ENCODE data around the gene EPM2A.

EPM2A gene

DNA sequence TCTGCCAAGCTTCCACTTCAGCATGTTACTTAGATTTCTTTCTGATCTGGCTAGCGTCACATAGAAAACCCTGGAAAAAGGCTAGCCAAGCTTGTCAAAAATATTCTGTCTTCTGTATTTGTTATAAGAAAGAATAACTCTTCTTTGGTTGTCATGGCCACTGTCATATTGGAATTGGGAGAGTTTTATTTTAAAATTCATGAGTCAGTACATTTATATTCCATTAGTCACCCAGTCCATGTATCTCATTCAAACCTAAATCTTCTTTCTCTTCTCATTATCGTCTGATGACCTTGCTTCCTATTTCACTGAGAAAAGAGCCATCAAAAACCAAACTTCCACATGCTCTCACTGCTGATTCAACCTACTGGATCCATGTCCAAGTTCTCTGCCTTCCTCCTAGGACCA, 65.7 kb downstream of the EPM2A start:
- DNase-seq = no peak

DNA sequence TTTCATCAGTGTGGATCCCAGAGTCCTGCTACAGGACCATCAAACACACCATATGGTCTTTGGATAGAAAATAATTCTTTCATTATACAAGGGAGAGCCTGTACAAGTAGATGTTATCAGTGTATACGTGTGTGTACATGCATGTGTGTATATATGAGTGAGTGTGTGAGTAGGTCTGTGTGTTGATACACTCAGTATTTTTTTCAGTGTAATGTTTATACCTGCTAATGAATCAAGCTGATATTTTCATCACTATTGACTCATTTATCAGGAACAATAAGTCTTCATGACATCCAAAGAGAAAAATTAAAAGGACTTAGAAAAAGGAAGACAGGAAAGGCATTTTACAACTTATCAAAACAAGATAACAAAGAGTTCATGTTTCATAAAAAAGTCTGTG, 66.5 kb downstream of the EPM2A start:
- DNase-seq = peak; percentile 24

DNA sequence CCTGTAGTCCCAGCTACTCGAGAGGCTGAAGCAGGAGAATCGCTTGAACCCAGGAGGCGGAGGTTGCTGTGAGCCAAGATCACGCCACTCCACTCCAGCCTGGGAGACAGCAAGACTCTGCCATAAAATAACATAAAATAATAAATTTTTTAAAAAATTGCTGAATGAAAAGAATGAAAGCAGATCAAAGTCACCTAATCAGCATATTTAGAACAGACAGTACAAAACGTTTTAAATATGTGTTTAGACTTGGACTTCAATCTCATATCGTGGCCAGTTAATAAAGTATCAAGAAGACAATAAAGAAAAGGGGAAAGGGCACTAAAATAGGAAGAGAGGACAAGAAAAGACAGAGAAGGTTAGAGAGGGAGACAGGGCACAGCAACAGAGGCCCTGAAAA, 74.6 kb downstream of the EPM2A start:
- no peak for DNase-seq

DNA sequence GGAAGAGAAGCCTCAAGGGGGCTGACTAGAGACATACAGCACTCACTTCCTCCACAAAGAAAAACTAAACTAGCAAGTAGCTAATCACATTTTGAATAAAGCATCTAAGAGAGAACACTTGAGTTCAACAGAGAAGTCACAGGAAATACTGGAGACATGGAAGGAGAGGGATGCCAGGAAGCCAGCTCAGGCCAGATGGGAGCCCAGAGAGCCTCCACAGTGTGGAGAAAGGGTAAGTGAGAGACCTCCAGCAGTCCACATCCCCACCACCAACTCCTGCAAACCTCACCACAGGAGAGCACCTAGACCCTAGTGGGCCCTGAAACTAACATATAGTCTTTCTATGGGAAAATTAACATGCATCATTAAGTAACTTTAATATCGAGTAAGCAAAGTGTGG, 79.2 kb downstream of the EPM2A start:
- DNase-seq = no peak

DNA sequence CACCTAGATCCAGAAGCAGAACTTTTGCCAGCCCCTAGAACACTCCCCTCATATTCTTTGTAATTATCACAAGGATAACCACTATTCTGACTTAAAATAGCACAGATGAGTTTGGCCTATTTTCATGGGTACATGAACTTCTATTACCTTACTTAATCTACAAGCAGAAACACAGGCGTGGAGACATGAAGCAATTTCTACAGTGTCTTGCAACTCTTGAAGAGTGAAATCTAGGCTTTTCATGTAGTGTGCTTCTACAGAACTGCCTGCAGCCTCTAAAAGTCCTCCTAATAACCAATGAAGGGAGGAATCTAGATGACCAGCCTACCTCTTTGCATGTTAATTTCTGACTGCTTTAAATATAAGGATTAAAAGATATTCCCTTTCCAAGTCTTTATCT, 82.7 kb downstream of the EPM2A start:
- DNase-seq = no peak

DNA sequence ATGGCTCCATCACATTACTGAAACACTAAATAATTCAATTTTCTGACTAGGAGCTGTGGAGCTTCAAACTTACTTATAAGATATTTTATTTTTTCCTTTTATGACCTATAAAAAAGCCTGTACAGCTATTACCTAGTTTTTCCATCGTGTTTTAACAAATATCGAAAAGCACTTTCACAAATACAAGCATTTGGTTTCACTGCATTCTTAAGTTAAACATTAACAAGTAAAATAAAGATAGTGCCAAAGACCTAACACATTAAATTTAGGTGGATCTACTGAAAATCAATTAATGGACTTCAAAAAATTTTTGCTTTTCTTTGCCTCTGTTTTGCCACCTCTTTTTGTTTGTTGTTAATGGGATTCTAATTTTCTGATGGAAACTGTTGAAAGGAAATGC, 83.3 kb downstream of the EPM2A start:
- DNase-seq = no peak

DNA sequence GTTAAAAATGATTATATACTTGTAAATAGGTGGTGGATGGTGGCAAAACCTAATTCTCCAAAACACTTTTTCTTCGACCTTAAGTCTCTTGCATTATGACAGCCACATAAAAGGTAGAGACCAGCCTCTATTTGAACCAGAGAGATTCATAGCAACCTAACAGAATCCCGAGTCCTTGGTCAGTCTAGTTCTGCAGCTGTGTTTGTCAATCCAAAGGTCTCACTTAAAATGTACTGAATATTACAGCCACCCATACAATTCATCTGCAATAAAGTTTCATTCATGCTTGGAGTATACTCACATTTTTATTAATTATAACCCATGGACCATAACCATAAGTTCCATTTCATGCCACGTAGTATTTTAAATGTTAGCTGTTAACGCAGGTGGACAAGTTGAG, 87.2 kb downstream of the EPM2A start:
- DNase-seq = no peak

DNA sequence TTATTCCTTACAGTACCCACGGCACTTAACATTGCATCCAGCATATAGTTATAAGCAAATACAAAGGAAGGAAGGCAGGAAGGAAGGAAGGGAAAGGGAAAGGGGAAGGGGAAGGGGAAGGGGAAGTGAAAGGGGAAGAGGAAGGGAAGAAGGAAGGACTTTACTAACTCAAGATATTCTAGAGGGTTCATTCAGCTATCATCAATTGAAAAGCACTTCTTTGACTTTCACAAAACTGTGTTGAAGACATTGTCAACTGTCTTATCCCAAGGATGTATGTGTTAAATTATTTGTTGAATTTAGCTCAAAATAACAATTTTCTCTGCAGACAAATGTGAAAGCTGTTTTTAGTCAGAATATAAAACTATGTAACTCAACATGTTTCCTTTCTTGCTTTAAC, 87.7 kb downstream of the EPM2A start:
- no peak for DNase-seq

DNA sequence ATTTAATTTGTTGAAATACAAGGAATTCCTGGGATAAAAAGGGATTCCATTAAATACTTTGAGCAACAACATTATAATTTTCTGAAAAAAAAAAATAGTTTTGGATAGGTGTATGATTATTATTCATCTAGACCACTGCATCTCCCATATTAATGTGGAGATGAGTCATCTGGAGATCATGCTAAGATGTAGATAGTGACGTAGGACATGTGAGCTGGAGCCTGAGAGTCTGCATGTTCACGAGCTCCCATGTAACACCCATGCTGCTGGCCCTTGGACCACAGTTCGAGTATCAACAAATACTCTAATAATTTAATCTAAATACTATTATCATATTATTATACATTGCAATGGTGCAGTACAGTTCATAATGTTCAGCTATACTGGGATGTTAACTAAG, 91.6 kb downstream of the EPM2A start:
- DNase-seq = no peak

DNA sequence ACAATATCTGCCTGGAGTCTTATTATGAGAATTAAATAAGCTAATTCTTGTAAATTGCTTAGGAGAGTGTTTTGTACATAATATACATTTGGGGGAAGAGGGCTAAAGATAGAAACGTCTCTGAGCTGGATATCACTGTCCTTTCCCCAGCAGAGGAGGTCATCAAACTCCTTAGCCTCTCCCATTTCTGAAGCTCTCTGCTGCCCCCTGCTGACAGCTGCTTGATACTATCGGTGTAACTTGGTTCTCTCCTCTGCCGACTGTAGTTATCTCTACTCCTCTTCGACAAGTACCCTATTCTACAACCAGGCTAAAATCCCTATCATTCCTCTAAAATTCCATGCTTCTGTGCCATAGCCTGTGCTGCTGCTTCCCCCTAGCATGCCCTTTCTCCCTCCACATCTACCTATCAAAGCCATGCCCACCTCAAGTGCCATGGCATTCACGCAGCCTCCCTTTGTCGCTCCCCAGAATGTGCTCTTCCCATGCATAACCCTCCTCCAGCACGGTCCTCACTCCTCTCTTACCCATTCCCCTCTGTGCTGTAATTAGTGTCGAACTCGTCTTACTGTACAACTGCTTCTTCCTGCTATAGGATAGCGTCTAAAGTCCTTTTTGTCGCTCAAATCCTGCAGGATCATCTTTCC, 101.2 kb downstream of the EPM2A start:
- DNase-seq = no peak

DNA sequence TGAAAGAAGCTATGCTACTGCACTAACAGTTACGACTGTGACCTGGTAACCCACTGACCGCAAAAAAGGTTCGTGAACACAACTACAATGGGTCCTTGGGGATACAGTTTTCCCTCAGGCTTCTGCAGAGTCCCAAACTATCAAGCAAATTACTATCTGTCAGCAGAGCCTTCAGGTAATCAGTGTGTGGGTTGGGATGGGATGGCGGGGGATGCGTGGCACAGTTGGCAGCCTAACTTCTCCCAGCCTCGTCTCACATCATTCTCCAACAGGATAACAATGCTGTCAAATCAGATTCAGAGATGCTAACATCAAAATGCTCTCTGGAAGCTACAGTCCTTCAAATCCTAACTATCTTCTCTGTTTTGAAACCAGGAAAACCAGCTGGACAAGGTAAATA, 102.3 kb downstream of the EPM2A start:
- DNase-seq = no peak

DNA sequence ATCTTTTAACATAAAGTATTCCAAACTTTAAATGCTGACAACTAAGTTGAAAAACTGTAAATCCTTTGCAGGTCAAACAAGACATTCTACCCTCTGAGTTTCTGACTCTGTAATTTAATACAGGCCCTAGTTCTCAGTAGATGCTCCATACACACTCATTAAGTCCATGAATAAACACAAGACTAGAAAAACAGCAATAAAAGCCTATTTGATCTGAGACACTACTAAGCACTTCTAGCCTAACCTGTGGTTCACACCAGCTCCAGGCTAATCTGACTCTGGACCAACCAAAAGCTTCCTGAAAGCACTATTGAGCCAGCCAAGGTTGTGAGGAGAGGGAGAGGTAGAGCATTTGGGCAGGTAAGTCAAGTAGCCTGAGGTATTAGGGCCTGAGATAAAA, 103.9 kb downstream of the EPM2A start:
- no peak for DNase-seq

DNA sequence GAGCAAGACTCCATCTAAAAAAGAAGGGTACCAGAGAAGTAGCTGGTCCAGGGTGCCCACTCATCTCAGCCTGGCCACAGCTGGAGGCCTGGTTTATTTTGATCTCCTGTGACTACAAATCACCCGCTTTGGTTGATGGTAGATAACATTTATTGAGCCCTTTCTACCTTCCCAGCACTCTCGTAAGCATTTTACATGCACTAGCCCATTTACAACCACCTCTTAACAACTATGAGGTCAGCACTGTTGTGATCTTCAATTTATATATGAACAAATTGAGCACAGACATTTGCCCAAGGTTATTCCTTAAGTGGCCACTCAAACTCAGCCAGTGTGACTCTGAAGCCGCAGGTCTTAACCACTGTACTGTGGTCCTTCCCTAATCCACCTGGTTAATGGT, 104.7 kb downstream of the EPM2A start:
- DNase-seq = no peak

DNA sequence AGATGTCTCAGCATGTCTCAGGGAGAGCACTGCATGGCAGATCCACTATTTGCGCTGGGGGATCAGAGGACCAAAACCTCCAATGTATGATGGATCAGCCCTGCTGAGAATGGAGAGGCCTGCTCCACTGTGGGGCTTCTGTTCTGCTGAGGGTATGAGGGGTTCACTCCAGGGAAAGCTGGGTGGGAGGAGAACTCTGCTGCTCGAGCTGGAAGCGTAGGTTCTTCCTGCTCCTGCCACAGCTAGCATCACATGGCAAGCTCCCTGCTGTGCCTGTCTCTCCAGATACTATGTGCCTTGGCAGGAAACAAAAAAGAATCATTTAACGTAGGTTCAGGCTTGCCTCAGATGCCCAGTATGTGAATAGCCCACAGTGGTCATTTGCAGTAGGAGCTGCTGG, 105.8 kb downstream of the EPM2A start:
- DNase-seq = no peak

DNA sequence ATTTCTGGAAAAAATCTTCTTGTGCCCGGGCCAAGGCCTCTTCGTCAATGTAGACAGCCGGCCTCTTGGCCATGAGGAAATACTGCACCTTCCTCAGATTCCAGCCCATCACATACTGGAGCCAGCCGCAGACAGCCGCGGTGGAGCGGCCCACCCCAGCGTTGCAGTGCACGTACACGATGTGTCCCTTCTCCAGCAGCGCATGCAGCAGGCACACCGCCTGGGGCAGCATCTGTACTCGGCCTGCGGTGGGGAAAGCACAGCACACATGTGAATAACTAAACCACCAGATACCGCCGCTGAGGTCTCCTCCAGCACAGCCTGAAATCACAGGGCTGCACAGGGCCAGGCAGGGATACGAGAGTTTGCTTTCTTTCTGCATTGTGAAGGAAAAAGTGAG, 107.9 kb downstream of the EPM2A start:
- DNase-seq = no peak

DNA sequence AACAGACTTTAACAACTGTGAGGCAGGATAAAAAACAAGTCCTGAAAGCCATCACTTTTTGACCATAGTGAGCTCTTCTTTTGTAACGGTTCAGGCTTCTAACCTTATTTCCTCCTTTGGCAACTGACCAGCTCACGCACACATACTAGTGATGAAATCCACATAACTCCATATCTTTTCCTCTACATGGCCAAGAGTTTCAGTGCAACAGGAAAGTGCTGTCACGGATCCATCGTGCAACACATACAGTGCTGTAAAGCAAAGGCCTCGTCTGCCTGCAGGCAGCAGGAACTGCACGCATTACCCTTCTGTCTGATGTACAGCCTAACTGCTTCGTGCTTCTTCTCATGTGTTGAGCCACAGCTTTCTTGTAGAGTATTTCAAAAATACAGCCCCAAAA, 108.5 kb downstream of the EPM2A start:
- no peak for DNase-seq

DNA sequence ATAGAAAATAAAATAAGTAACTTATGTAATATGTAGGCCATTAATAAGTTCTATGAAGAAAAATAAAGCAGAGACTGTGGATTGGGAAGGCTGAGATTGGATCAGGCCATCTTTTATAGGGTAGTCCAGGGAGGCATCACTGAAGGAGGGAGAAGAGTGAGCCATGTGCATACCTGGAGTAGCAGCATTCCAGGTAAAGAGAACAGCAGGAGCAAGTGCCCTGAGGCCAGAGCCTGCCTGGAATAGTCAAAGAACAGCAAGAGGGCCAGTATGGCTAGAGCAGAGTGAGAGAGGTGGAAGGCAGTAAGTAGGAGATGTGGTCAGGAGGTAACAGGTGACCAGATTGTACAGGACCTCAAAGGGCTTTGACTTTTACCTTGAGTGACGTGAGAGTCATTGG, 112.1 kb downstream of the EPM2A start:
- no peak for DNase-seq

DNA sequence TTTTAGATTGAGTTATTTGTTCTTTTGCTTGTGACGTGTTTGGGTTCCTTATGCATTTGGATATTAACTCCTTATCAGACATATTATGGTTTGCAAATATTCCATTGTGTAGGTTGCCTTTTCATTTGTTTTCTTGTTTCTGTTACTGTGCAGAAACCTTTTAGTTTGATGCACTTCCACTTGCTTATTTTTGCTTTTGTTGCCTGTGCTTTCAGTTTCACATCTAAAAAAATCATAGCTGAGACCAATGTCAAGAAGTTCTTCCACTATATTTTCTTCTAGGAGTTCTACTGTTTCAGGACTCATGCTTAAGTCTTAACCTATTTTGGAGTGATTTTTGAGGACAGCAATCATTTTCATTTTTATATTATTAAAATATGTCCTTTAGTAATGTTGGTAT, 113.5 kb downstream of the EPM2A start:
- DNase-seq = no peak

DNA sequence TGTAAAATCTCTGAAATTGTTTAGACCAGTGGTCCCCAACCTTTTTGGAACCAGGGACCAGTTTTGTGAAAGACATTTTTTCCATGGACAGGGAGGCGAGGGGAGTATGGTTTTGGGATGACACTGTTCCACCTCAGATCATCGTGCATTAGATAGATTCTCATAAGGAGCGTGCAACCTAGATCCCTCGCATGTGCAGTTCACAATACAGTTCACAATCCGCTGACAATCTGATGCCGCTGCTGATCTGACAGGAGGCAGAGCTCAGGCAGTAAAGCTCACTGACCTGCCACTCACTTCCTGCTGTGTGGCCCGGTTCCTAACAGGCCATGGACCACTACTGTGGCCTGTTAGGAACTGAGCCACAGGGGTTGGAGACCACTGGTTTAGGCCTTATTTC, 115.2 kb downstream of the EPM2A start:
- no peak for DNase-seq

DNA sequence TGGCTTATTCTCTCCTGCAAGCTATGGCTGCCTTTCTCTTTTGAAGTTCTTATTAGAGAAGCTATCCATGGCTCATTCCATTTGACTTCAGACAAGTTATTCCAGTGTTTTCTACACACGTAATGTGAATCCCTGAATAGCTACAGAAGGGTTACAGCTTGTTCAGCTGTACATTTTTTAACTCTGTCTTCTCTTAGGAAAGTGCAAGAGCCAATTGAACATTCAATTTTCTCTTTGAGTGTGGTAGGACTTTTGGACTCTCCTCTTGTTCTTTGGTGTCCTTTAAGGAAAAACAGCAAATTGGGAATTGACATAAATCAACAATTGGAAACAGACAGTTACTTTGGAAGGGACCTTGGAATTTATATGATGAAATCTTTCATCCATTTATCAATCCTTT, 125.8 kb downstream of the EPM2A start:
- DNase-seq = no peak

DNA sequence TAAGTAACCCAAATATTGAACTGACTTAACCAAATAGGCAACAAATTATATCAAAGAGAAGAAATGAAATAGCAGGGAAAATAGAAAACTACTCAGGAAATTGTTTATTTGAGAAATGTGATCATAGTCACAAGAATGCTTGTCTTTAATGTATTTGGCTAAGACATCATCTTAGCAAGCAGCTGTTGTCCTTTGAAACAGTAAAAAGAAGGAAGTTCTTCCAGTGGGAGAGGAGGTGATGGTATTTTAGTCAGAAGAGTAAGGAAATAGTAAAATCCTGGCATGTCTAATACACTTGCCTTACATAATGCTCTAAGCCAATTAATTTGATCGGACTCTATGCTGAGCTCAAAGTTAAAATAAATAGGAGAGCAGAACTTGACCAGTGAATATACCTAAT, 126.5 kb downstream of the EPM2A start:
- no peak for DNase-seq

DNA sequence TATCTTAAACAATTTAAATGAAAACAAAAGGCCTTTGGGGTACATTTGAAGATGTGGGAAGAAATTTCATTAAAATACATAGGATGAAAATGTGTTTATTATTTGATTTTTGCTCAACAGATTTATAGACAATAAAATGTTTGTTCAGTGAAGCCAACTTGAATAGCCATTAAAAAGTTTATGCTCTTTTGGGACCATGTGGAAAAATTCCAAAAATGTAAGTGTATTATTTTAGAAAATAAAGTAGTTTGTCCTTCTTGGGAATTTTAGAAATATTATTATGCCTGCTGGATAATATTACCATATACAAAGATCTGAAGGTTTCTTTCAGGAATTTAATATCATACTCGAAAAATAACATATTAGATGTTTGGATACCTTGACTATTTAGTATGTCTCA, 131.3 kb downstream of the EPM2A start:
- no peak for DNase-seq

DNA sequence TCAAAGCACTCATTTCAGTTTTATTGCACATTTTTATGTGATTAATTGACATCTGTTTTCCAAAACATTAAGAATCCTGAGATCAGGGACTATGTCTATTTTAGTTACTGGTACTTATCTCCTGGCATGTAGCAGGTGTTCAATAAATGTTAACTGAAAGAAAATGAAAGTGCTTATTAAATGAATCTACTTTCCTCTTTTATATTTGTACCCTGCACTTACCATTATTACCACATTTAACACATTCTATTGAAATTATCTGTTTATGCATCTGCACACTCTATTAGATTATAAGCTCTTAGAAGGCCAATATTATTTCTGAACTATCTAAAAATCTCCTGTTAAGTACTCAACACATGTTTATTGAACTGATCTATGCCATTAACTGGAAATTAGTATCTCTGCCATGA, 131.9 kb downstream of the EPM2A start:
- no peak for DNase-seq

DNA sequence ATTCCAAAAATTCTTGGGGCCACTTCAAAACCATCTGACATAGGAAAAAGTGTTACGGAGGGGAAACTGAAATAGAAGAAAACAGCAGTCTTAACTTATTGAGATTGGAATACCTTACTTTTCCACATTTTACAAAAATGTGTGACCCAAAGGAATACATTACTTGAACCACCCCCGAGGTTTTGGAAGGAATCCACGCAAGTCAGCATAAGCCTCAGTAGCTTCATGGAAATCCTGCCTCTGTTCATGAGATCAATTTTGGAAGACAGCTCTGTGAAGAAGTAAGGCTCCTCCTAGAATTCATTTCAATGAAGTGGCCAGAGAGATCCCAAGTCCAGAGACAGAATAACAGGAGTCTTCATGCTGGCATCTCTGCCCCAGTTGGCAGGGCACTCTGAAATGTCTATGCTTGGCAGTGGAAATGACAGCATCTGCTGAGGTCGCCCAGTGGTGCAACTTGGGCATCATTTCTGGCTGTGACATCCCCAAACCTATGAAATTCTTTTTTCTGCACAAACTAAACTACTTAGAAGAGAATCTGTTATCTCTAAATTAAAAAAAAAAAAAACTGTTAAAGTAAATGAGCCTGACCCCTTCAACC, 132.5 kb downstream of the EPM2A start:
- DNase-seq = no peak

DNA sequence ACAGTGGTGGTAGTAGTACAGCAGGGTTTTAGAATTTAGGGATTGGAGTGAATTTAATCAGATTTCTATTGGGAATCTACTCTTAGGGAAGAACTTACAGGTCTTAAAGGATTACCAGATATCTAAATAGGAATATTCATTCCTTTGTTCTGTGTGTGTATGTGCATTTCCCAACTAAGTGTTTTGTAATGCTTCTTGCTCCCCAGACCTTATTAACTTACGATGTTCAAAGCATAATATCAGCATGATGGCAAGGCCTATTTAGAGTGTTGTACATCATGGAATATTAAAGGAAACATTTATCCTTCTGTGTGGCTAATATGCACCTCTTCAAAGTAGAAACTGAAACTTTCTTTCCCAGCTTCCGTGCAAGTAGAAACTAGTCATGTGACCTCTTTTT, 133.9 kb downstream of the EPM2A start:
- no peak for DNase-seq

DNA sequence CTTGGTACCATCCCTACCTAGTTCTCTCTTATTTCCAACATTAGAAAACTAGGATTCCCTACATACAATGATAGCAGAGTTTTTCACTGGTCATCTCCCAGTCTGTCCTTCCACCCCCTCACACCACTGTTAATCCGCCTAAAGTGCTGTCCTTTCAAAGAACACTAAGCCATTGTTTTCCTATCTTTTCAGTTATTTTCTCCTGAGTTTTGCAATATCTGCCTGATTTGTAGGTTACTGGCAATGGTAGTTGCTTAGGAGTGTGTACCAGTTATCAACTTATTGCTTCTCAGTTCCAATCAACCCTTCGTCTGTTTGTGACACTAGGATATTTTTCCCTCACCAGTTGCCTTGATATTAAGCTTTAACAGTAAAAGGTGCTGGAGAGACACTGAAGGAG, 135.0 kb downstream of the EPM2A start:
- no peak for DNase-seq

Measured in DMS 273 treated with DMSO at 0.1 percent for 48 hours (cell line).